ENCODE results near the gene PNPLA1. TPM values are rescaled to one million over a fixed set of nuclear protein-coding genes. Genes with fewer than 3 reads are reported as not detected.

PNPLA1 gene
- total RNA-seq, 1 experiment from 2014 or later, result not detected

DNA sequence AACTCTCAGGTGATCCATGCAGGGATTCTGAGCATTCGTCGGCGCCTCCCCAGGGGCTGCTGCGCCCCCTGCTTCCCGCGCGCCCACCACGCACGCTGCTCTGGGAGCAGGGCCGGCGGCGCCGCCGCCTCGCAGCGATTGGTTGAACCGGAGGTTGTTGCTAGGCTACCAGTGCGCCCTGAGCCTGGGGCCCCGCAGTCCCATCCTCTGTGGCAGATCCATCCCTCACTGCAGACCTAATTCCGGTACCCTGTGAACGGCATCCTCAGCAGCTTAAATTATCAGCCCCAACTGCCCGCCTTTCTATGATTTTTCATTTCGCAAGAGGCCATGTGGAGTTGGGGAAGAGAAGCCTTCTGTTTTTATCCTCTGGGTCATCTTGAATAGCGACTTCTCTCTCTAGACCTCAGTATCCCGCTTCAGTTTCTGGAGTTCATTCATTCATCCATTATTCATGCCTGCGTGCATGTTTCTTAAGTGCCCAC is 15.4 kb downstream of the PNPLA1 start:
- Mint-ChIP-seq H3K4me1 (peaks cover 3% of the 10 kb centered on the region; the same call in 1 of the 2 replicates), H3K4me3 (no peak overlapping the region), H3K27me3 (ENCODE audit: low read depth) (peaks cover 20% of the 10 kb centered on the region), H3K36me3 (no peaks in the 10 kb centered on the region), H3K9me3 (no peaks in the 10 kb centered on the region), H3K27ac (no peak overlapping the region)
- DNase-seq (ENCODE audit: low spot score), result peak; percentile 69
- TF ChIP-seq, protein P1, sequence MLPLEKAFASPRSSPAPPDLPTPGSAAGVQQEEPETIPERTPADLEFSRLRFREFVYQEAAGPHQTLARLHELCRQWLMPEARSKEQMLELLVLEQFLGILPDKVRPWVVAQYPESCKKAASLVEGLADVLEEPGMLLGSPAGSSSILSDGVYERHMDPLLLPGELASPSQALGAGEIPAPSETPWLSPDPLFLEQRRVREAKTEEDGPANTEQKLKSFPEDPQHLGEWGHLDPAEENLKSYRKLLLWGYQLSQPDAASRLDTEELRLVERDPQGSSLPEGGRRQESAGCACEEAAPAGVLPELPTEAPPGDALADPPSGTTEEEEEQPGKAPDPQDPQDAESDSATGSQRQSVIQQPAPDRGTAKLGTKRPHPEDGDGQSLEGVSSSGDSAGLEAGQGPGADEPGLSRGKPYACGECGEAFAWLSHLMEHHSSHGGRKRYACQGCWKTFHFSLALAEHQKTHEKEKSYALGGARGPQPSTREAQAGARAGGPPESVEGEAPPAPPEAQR (CRISPR knock-in tag; IDR thresholded peaks at IDR 0.05), result no peak
- no peak for TF ChIP-seq ZNF317 (CRISPR knock-in tag; IDR thresholded peaks at IDR 0.05; ENCODE audit: borderline replicate concordance, low read depth)
- TF ChIP-seq NFYB (CRISPR knock-in tag; conservative IDR thresholded peaks at IDR 0.05; ENCODE audit: low read depth), result peak; percentile 71
- CTCF ChIA-PET, result no interaction called here
- POLR2A ChIA-PET, result no interaction called here
- ATAC-seq, result peak; percentile 94

- ATAC-seq, result no peak
- Mint-ChIP-seq H3K27me3 (ENCODE audit: low read depth) (peaks cover 20% of the 10 kb centered on the region), H3K9me3 (no peaks in the 10 kb centered on the region), H3K36me3 (no peaks in the 10 kb centered on the region), H3K27ac (no peak overlapping the region), H3K4me3 (no peak overlapping the region), H3K4me1 (peaks cover 3% of the 10 kb centered on the region; the same call in 1 of the 2 replicates)
- ChIA-PET CTCF (interaction anchor here (6.7 kb wide), 1 partner anchor 17 kb away, joined by 65 read pairs; no protein-coding TSS in a partner anchor), POLR2A (interaction anchor here (0.6 kb wide), 1 partner anchor 75 kb away, joined by 3 read pairs; no protein-coding TSS in a partner anchor)
- no peak for DNase-seq (ENCODE audit: low spot score)
- TF ChIP-seq CREM (CRISPR knock-in tag; IDR thresholded peaks at IDR 0.05), result no peak
- TF ChIP-seq, protein P2, sequence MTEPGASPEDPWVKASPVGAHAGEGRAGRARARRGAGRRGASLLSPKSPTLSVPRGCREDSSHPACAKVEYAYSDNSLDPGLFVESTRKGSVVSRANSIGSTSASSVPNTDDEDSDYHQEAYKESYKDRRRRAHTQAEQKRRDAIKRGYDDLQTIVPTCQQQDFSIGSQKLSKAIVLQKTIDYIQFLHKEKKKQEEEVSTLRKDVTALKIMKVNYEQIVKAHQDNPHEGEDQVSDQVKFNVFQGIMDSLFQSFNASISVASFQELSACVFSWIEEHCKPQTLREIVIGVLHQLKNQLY (CRISPR knock-in tag; IDR thresholded peaks at IDR 0.05), result no peak
- TF ChIP-seq ESRRA (CRISPR knock-in tag; IDR thresholded peaks at IDR 0.05; ENCODE audit: borderline replicate concordance), result no peak
- TF ChIP-seq GRHL2 (CRISPR knock-in tag; IDR thresholded peaks at IDR 0.05; ENCODE audit: insufficient replicate concordance, severe bottlenecking), result no peak
- no peak for TF ChIP-seq SOX15 (CRISPR knock-in tag; IDR thresholded peaks at IDR 0.05)
Observed at GRCh38 chr6:36285797-36286196, 15.9 kb downstream of the PNPLA1 start.

GRCh38 chr6:36286858-36287257 is 17.0 kb downstream of the PNPLA1 start:
- ChIA-PET CTCF (interaction anchor here (1.3 to 6.7 kb wide), 2 partner anchors 16 to 54 kb away, joined by 7 to 65 read pairs; no protein-coding TSS in a partner anchor), POLR2A (no interaction called here)
- Mint-ChIP-seq H3K36me3 (no peaks in the 10 kb centered on the region), H3K27ac (no peak overlapping the region), H3K4me3 (no peak overlapping the region), H3K27me3 (ENCODE audit: low read depth) (peaks cover 20% of the 10 kb centered on the region), H3K9me3 (no peaks in the 10 kb centered on the region), H3K4me1 (peaks cover 10% of the 10 kb centered on the region)
- ATAC-seq, result no peak
- DNase-seq (ENCODE audit: low spot score), result no peak
- TF ChIP-seq NR3C1 (CRISPR knock-in tag; conservative IDR thresholded peaks at IDR 0.05; ENCODE audit: low read depth) (no peak), FOXP1 (CRISPR knock-in tag; IDR thresholded peaks at IDR 0.05; ENCODE audit: borderline replicate concordance) (no peak), JAZF1 (CRISPR knock-in tag; IDR thresholded peaks at IDR 0.05) (no peak), RORB (CRISPR knock-in tag; IDR thresholded peaks at IDR 0.05) (no peak), PREB (CRISPR knock-in tag; IDR thresholded peaks at IDR 0.05; ENCODE audit: borderline replicate concordance) (no peak), RELA (CRISPR knock-in tag; IDR thresholded peaks at IDR 0.05; ENCODE audit: borderline replicate concordance) (no peak), ZNF263 (CRISPR knock-in tag; IDR thresholded peaks at IDR 0.05; ENCODE audit: low read depth) (no peak), ERG (CRISPR knock-in tag; IDR thresholded peaks at IDR 0.05) (no peak), HMGA2 (CRISPR knock-in tag; IDR thresholded peaks at IDR 0.05) (no peak), ESRRA (CRISPR knock-in tag; IDR thresholded peaks at IDR 0.05; ENCODE audit: borderline replicate concordance) (no peak)
- TF ChIP-seq, protein P3, sequence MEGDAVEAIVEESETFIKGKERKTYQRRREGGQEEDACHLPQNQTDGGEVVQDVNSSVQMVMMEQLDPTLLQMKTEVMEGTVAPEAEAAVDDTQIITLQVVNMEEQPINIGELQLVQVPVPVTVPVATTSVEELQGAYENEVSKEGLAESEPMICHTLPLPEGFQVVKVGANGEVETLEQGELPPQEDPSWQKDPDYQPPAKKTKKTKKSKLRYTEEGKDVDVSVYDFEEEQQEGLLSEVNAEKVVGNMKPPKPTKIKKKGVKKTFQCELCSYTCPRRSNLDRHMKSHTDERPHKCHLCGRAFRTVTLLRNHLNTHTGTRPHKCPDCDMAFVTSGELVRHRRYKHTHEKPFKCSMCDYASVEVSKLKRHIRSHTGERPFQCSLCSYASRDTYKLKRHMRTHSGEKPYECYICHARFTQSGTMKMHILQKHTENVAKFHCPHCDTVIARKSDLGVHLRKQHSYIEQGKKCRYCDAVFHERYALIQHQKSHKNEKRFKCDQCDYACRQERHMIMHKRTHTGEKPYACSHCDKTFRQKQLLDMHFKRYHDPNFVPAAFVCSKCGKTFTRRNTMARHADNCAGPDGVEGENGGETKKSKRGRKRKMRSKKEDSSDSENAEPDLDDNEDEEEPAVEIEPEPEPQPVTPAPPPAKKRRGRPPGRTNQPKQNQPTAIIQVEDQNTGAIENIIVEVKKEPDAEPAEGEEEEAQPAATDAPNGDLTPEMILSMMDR (IDR thresholded peaks at IDR 0.05), result no peak
- TF ChIP-seq, protein P4, sequence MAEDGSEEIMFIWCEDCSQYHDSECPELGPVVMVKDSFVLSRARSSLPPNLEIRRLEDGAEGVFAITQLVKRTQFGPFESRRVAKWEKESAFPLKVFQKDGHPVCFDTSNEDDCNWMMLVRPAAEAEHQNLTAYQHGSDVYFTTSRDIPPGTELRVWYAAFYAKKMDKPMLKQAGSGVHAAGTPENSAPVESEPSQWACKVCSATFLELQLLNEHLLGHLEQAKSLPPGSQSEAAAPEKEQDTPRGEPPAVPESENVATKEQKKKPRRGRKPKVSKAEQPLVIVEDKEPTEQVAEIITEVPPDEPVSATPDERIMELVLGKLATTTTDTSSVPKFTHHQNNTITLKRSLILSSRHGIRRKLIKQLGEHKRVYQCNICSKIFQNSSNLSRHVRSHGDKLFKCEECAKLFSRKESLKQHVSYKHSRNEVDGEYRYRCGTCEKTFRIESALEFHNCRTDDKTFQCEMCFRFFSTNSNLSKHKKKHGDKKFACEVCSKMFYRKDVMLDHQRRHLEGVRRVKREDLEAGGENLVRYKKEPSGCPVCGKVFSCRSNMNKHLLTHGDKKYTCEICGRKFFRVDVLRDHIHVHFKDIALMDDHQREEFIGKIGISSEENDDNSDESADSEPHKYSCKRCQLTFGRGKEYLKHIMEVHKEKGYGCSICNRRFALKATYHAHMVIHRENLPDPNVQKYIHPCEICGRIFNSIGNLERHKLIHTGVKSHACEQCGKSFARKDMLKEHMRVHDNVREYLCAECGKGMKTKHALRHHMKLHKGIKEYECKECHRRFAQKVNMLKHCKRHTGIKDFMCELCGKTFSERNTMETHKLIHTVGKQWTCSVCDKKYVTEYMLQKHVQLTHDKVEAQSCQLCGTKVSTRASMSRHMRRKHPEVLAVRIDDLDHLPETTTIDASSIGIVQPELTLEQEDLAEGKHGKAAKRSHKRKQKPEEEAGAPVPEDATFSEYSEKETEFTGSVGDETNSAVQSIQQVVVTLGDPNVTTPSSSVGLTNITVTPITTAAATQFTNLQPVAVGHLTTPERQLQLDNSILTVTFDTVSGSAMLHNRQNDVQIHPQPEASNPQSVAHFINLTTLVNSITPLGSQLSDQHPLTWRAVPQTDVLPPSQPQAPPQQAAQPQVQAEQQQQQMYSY (CRISPR knock-in tag; IDR thresholded peaks at IDR 0.05), result no peak
- TF ChIP-seq, protein P2 (CRISPR knock-in tag; IDR thresholded peaks at IDR 0.05), result no peak
- TF ChIP-seq, protein P5, sequence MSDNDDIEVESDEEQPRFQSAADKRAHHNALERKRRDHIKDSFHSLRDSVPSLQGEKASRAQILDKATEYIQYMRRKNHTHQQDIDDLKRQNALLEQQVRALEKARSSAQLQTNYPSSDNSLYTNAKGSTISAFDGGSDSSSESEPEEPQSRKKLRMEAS (CRISPR knock-in tag; IDR thresholded peaks at IDR 0.05), result no peak

Data from WTC11 (cell line).